ENCODE measurements around the gene INSM2.

GRCh38 chr14:35535483-35536112, 1.6 kb downstream of the INSM2 start:
- TF ChIP-seq CTCF (IDR thresholded peaks at IDR 0.05) (no peak), POLR2A (IDR thresholded peaks at IDR 0.05) (no peak)

All from tibial nerve (tissue), 3 donors.